Stimulated activated CD8-positive, alpha-beta memory T cell treated with anti-CD3 and anti-CD28 coated beads, Interleukin-2, amount 100 ng/mL, for 1 hour (primary cell): Measurements from ENCODE around the gene SEC63.
"Not testable (repeated sequence)": the region's sequence is repeated elsewhere in the genome, so short reads cannot be mapped to it uniquely, and the experiment has no call there.

ENCODE experiments used
- DNase-seq, 2 donors: peaks; one replicate each; pipeline ENCODE4 v3.0.0-alpha.2; 2020; ENCODE audit warnings: low read depth in 2 of 2

SEC63 gene

DNA sequence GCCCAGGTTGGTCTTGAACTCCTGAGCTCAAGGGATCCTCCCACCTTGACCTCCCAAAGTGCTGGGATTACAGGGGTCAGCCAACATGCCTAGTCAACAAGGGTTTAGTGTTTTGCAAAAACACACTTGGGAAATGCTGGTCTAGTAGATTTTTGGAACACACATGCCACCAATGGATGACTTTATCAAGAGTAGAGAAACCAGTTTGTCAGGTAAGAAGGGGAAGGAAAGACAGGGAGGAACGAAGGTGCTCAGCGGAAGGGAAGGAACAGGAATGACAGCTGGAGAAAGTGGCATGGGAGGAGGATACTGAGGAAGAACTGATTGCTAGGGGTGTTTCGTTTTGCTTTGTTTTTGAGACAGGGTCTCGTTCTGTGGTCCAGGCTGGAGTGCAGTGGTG is 15.6 kb upstream of the SEC63 start:
- no peak for DNase-seq

DNA sequence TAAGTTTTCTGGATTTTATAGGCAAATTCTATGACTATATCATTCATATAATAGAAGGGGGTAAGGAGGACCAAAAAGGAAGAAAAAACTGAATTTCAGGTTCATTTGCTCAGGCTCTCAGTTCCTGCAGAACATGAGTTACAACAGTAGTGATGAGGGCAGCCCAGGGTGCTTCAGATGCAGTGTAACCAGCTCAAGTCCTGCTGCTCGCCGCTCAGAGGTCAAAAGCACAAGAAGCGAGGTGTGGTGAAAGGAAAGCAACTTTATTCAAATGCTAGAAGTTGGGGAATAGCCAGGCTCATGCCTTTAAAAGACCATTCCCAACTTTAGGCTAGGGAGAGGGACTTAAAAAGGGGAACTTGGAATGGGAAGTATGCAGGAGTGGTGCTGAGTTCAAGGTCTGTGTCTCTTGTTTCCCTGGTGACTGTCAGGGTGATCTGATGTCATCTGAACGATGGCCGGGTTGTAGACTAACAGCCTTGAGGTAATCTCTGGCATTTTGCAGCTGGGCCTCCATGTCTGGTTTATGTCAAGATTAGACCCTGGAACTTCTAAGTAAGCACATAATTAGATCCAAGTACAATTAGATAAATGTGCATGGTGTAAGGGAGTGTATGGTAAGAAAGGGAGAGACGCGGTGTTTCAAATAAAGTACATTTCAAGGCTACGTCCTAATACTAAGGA is 14.5 kb upstream of the SEC63 start:
- no peak for DNase-seq

DNA sequence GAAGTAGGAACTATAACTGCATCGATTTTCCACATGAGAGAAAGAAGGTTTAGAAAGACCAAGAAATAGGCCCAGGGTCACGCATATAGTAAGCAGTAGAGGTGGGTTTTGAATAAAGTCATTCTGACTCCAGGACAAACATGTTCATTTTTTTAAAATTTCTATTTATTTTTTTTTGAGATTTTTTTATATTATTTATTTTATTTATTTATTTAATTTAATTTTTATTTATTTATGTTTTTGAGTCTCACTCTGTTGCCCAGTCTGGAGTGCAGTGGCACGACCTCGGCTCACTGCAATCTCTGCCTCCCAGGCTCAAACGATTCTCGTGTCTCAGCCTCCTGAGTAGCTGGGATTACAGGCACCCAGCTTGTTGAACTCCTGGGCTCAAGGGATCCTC is 13.2 kb upstream of the SEC63 start:
- no peak for DNase-seq

DNA sequence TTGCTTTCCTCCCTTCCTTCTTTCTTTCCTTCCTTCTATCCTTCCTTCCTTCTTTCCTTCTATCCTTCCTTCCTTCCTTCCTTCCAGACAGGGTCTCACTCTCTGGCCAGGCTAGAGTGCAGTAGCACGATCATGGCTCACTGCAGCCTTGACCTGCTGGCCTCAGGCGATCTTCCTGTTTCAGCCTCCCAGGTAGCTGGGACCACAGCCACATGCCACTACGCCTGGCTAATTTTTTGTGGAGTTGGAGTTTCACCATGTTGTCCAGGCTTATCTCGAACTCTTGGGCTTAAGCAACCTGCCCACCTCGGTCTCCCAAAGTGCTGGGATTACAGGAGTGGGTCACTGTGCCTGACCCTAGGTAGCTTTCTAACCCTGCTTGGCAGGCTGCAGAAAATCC is 12.2 kb upstream of the SEC63 start:
- no peak for DNase-seq

DNA sequence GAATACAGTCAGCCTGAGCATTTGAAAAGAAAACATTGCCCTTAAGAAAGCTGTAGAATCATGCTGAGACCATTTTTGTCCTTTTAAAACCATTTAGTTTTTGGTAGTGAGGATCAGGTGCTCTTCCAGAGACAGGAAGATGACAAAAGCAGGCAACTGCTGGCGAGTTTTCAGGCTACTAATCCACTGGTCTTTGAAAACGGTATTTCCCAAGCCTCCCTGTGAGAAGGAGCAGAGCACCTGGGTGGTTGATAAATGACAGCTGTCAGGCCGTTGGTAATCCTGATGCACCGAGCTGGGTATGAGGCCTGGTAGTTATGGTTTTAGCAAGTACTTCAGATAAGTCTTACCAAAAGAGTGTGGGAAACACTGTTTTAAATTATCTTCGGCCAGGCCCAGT is 10.1 kb upstream of the SEC63 start:
- no peak for DNase-seq

DNA sequence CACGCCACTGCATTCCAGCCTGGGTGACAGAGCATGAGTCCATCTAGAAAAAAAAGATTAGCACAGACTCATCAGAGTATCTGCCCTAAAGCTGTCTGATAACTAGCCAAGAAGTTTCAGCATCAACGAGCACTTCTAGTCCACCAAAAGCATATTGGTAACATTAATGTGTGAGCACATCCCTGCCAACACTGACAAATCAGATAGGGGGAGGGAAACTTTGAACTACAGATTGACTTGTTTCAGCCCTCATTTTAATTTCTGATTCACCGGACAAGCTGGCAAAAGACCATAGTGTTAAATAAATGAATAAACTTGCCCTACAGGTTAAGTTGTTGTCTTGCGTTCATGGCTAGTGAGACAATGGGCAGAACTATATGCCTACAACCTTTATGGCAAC is 7.7 kb upstream of the SEC63 start:
- DNase-seq: no peak

DNA sequence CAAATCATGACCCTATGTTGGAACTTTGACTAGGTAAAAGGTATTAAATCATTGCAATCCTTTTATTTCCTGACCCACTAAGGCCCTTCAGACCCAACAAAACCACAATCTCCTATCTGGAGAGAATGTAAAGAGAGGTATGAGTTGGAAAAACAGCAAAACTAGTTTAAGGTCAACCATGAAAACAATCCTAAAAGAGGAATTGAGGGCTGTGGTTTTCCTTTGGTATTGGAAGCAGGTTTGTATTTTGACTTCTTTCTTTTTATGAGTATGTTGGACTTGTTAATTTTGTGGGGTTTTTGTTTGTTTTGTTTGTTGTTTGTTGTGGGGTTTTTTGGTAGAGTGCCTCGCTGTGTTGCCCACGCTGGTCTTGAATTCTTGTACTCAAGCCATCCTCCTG is 4.7 kb upstream of the SEC63 start:
- no peak for DNase-seq

DNA sequence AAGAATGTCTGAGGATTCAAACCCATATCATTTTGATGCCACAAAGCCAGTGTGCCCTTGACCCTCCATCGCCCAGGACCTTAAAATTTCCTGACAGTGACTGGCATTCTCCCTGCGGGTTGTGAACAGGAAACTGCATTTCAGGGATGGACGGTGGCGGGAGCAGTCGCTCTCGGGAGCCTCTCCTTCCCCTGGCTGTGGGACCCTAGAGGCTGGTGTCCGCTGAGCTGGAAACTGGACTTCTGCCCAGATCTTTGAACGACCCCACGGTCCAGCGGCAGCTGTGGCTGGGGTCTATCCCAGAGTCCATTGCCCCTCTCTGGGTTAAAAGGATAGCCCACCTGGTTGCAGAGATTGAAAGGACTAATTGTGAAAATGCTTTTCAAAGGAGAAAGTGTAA is 1.4 kb upstream of the SEC63 start:
- DNase-seq: no peak

DNA sequence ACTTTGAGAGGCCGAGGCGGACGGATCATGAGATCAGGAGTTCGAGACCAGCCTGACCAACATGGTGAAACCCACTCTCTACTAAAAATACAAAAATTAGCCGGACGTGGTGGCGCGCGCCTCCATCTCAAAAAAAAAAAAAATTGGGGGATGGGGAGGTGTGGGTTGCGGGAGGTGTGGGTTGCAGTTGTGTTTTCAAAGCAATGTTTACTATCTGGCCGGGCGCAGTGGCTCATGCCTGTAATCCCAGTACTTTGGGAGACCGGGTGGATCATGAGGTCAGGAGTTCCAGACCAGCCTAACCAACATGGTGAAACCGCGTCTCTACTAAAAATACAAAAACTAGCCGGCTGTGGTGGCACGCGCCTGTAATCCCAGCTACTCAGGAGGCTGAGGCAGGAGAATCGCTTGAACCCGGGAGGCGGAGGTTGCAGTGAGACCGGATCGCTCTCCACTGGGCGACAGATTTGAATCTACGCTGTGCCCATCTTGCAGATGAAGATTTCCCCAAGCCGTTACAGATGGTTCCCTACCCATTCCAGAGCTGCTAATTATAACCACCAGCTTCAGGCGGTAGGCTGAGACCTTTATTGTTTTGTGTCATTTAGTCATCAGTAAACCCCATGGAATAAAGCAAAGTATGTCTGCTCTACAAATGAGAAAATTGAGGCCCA is 818 bp upstream of the SEC63 start:
- DNase-seq: not testable (repeated sequence)

DNA sequence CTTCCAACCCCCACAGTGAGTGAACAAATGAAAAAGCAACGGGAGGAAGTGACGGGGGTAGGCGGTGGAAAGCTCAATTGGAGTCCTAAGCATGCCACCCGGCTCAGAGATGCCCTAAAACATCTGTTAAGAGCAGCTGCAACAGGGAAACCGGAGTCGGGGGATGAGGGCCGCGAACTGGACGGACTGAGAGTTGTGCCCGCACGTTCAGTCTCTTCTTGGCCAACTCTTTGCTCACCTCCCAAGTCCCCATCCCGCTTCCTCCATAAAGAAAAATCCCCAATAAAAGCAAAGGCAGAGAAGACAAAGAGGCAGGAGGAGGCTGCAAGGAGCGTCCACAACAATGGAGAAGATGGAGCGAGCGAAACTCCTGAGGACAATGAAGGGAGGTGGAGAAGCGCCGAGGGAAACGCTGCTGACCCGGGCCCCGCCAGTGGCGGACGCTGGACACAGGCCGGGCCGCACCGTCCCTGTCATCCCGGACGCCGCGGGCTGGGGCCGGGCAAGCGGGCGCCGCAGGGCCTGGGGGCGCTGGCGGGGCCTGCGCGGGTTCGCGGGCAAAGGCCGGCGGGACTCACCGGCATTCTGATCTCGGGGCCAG is 600 bp downstream of the SEC63 start:
- peak; percentile 1 to 19 for DNase-seq

DNA sequence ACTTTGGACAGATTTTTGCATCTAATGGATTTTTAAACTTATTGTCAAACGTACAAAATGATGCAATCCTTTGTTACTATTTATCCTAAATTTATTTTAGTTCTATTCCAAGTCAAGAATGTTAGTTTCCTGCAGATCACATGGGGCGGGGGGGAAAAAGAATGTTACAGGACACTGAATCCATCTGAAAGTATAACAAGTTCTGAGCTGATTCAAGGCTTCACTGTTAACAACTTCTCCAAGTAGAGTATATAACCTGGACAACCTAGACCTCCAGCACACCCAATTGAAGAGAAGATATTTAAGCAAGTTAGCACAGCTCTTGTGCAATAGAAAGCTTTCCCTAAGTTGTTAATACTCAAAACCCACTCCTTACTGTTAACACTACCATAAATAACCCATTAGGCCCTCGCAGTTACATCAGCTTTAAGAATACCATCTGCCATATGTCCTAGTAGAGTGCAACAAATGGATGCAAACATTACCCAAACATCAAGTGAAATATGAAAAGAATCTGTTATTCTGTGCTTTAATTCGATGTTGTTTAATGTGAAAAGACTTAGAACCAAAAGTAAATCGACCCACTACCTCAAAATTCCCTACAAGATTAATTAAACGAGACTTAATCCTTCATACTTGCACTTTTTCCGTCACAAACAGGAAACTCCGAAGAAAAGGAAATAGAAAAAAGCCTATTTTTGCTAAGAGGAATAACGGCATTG is 1.3 kb downstream of the SEC63 start:
- DNase-seq: no peak

DNA sequence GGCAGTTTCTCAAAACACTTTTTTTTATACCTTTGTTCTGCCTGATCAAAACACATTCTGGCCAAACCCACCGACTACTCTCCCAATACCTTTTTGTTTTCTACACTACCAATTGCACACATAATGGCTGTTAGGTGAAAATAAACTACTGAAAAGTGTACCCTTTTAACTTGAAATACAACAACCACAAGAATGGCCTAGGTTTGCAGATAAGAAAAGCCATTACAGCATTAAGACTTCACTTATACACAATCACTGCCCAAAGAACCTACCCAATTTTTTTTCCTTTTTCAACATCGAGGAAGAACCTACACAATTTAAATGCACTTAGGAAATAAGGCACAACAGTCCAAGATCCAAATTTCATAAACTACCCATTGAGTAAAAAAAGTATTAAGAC is 1.8 kb downstream of the SEC63 start:
- DNase-seq: no peak

DNA sequence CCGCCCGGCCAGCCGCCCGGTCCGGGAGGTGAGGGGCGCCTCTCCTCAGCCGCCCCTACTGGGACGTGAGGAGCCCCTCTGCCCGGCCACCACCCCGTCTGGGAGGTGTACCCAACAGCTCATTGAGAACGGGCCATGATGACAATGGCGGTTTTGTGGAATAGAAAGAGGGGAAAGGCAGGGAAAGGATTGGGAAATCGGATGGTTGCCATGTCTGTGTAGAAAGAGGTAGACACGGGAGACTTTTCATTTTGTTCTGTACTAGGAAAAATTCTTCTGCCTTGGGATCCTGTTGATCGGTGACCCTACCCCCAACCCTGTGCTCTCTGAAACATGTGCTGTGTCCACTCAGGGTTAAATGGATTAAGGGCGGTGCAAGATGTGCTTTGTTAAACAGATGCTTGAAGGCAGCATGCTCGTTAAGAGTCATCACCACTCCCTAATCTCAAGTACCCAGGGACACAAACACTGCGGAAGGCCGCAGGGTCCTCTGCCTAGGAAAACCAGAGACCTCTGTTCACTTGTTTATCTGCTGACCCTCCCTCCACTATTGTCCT is 4.1 kb downstream of the SEC63 start:
- DNase-seq: not testable (repeated sequence)

DNA sequence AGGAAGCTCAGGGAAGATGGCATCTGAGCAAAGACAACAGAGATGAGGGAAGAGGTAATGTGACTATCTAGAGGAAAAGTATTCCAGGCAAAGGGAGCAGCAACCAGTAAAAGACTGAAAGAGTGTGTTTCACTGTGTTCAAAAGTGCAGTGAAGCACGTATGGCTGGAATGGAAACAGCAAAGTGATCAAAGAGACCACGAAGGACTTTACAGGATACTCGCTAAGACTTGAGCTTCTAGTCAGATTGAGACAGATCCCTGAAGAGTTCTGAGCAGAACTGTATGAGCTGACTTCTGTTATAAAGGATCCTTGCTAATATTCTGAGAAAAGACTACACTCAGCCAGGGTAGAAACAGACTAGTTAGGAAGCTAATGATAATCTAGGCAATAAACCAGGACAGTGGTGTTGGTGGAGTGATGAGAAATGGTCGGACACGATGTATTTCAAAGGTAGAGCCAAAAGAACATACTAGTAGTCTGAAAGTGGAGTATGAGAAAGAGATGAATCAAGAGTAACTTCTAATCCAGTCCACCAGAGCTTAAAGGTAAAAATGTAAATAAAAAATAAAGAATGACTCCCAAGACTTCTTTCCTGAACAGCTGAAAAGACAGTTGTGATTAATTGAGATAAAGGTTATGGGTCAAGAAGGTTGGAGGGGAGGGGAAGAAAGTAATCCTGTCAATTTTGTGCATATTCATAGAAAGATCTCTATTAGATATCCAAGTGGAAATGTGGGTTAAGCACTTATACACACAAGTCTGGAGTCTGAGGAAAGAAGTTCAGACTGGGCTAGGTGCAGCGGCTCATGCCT is 14.2 kb downstream of the SEC63 start:
- DNase-seq: no peak

DNA sequence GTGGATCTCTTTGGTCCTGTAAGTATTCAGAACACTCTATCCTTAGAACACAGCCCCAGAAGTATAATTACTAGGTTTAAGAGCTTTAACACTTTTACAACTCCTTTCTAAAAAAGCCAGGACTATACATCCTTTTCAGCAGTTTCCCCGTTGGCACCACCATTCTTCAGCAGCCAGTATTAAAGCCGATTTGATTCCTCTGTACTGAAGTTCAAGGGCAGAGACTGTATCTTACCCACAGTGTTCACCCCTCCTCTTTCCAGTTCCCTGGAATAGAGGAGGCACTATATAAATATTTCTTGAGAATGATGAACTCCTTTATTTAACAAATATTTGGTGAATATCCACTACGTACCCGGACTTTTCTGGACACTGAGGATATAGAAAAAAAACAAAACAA is 15.9 kb downstream of the SEC63 start:
- DNase-seq: no peak

DNA sequence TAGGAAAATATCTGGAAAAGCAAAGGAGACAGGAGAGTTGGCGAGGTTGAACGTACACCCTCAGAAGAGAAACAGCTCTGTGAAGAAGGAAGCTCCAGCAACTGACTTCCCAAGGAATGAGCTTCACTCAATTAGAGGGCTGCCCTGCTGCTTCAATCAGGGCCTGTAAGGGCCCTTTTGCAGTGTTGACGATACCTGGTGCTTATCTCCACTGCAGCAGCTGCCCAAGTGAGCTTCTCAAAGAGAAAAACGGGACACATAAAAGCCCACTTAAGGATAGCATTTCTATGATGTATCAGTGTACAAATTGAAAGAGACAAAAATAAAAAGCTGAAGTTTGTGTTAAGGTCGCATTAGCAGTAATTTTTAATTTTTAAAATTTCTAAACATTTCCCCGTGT is 16.4 kb downstream of the SEC63 start:
- DNase-seq: no peak

DNA sequence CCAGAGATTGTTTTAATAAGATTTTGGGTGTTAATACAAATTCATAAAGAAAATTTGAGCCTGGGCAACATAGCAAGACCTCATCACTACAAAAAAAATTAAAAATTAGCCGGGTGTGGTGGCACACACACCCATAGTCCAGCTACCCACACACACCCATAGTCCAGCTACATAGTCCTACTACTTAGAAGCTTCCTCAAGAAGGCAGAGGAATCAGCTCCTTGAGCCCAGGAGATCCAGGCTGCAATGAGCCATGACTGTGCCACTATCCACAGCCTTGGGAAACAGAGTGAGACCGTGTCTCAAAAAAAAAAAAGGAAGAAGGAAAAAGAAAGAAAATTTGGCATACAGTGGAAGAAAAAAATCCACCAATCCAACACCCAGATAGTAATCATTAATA is 16.8 kb downstream of the SEC63 start:
- no peak for DNase-seq

DNA sequence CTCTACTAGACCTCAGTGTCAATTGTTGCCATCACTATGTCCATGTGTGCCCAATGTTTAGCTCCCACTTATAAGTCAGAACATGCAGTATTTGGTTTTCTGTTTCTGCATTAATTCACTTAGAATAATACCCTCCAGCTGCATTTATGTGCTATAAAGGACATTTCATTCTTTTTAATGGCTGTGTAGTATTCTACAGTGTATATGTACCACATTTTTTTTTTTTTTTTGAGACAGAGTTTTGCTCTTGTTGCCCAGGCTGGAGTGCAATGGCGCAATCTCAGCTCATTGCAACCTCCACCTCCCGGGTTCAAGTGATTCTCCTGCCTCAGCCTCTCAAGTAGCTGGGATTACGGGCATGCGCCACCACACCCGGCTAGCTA is 21.1 kb downstream of the SEC63 start:
- DNase-seq: not testable (repeated sequence)

DNA sequence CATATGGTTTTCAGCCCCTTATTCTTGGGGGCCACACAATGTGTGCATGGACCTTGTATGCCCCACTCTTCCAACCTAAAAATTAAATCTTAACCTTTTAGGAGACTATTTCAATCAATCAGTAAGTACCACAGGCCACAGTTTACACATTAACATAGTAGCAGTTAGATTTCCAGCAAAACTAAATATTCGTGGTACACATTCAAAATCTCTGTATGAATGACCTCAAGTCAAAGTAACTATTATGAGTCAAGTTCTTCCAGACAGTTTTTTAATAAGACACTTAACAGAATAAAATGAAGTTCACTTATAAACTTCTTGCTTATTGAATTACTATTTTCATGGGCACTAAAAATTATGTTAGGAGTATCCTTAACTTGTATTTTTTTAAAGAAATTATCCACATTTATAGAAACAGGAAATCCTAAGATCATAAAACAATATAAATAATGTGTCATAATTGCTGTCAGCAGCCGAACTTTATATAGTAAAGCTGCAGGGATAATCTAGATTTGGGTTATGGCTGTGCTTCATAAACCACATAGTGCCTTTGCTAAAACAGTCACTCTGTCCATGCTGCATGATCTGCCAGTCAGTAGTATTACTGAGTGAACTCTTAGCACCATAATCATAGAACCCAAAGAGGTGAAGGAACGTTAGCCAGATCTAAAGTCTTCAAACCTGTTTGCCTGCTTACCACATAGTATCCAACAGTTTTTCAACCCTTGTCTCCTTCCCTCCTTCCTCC is 21.7 kb downstream of the SEC63 start:
- DNase-seq: no peak

DNA sequence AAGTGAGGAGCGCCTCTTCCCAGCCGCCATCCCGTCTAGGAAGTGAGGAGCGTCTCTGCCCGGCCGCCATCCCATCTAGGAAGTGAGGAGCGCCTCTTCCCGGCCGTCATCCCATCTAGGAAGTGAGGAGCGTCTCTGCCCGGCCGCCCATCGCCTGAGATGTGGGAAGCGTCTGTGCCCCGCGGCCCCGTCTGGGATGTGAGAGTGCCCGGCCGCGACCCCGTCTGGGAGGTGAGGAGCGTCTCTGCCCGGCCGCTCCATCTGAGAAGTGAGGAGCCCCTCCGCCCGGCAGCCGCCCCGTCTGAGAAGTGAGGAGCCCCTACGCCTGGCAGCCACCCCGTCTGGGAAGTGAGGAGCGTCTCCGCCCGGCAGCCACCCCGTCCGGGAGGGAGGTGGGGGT is 23.8 kb downstream of the SEC63 start:
- DNase-seq: not testable (repeated sequence)

DNA sequence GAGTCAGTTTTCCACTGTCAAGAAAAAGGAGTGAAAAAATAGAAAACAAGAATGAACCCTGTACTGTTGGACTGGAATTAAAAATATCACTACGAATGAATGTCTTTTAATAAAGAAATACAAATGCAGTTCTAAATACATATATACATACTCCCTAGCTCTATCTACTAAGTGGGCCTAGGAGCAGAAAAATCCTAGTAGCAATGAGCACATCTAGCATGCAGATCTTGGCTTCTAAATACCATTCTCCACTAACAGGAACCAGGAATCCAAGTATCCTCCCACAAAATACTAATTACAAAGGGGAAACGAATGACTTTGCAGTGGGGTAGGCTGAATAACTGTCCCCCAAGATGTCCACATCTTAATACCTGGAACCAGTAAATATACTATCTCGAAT is 25.4 kb downstream of the SEC63 start:
- DNase-seq: no peak
